Measurements from ENCODE around the gene ERP27. TPM values are rescaled to one million over a fixed set of nuclear protein-coding genes. Genes with fewer than 3 reads are reported as not detected.

ERP27 gene
- total RNA-seq, 1 experiment from 2014 or later: 0.28 TPM

GRCh38 chr12:14959916-14960496, 21.7 kb upstream of the ERP27 start:
- DNase-seq (ENCODE audit: low spot score): no peak

DNA sequence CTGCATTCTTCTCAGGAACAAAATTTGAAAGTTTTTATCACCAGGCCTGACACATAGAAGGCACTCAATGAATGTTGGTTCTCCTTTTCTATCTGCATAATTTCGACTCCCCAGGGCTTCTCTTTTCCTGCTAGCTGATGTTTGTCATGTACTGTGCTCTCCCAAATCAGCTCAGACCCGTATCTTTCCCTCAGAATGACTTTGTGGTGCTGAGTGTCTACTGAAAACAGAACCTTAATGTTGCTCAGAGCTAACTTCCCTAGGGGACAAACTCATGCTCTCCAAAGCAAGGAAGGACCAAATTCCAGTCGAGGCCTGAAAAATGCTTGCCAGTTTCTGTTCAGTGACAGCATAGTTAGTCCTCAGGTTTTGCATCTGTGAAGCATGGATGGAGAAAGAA, 21.1 kb upstream of the ERP27 start:
- DNase-seq (ENCODE audit: low spot score): no peak

DNA sequence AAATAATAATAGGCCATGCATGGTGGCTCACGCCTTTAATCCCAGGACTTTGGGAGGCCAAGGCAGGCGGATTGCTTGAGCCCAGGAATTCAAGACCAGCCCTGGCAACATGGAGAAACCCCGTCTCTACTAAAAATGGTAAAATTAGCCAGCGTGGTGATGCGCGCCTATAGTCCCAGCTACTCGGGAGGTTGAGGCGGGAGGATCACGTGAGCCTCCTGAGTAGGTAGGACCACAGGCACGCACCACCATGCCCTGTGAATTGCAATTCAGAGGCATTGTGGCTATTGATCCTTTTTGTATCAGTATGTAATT, 20.7 kb upstream of the ERP27 start:
- no peak for DNase-seq (ENCODE audit: low spot score)

DNA sequence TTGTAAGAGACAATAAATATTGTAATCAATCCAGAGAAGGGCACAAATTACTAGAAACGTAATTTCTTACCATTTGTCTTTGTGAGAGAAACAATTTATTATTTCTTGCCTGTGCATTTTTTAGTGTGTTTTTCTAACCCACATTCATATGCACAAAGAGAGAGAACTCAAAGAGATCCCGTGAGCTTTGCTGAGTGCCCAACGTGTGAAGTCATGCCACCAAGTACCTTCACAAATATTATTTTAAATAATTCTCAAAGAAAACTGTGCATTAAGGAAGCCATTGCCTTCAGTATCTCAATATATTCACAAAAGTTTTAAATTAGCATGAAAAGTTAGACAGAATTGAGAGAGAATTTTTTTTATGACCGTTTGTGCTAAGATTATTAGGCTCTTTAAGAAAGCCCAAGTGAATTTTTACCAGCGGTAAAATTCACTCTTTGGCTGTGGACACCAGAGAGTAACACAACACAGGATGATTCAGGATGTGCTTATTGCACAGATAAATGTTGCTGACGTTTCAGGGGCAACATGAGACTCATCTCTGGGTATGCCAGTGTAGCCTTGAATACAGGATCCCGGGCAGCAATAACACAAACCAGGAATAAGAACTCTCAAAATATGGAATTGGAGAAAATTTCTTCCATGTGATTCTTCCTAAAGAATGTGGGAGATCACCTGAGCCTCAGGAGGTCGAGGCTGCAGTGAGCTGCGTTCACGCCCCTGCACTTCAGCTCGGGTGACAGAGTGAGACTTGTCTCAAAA, 20.2 kb upstream of the ERP27 start:
- DNase-seq (ENCODE audit: low spot score): no peak

GRCh38 chr12:14957551-14958168, 19.3 kb upstream of the ERP27 start:
- DNase-seq (ENCODE audit: low spot score): no peak

- no peak for DNase-seq (ENCODE audit: low spot score)
Measured at GRCh38 chr12:14956905-14957304, 18.6 kb upstream of the ERP27 start.

DNA sequence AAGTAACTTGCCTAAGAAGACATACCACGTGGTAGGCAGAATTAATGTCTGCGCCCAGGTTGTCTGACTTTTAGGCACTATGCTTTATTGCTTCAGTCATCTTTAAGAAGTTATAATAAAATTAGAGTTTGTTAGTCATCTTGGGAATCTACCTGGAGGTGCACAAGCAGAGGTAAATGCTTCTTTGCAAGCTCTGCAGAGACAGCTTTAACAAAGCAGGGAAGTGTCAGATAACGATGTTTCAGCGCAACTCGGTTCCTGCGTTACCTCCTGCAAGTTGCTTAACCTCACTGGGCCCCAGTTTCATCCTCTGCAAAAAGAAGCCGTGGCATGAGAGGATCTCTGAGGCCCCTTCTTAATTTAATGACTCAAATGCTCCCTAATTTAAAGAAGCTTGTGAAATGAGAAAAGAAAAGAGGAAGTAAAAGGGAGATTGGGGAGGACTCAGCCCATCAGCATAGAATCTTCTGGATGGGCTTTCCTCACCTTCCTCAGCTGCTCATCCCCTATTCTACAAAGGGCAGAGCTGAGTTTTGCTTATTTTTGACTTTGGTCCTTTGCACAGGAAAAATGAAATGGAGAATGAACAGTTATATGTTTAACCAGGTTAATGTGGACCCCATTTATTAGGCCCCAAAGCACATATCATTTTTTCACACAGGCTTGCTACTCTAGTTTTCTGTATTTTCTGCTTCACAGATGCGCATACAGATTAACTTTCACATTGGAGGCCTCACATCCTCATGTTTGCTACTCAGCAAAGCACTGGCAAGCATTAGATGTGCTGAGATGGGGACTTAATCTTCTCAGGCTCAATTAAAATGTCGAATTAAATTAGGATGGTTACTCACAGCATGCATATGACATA, 17.9 kb upstream of the ERP27 start:
- no peak for DNase-seq (ENCODE audit: low spot score)

DNA sequence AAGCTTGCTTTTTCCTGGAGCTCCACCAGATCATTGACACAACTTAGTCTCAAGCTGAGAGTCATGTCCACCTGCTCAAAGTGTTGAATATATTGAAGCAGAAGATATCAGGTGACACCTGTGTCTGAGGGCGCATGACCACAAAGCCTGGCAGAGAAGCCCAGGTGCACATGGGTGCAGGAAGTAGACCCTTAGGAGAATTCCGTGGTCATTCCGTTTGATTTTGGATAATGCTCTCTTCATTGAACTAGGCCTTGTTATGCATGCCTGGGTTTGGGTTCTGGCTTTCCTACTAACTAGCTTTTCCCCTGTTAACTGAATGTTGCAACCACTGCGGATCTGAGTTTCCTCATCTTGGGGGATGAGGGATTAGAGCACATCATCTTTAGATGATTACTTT, 15.9 kb upstream of the ERP27 start:
- no peak for DNase-seq (ENCODE audit: low spot score)

GRCh38 chr12:14953752-14954151, 15.4 kb upstream of the ERP27 start:
- no peak for DNase-seq (ENCODE audit: low spot score)

DNA sequence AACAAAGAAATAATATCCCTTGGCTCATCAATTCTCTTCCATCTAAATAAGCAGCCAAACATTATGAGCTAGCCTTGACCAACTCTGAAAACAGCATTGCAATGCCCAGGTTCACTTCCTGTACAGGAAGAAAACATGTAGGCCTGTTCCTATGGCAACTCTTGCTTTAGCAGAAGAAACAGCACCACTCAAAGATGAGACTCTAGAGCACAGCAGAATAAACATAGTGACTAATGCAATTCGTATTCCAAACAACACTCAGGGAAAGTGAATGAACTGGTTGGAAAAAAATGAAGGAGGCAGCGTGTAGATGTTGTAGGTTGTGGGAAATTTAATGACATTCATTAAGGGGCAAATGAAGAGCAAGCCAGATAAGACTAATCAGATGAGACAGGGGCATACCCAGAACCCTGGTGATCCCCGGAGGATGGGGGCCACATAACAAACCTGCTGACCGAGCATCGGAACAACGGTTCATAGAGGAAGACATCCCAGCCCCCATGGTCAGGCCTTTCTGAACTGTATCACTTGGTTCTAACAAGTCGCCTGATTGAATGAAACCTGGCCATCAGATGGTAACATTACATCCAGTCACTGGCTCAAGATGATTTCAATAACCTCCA, 14.1 kb upstream of the ERP27 start:
- DNase-seq (ENCODE audit: low spot score): peak; percentile 83

GRCh38 chr12:14951851-14952250, 13.5 kb upstream of the ERP27 start:
- no peak for DNase-seq (ENCODE audit: low spot score)

DNA sequence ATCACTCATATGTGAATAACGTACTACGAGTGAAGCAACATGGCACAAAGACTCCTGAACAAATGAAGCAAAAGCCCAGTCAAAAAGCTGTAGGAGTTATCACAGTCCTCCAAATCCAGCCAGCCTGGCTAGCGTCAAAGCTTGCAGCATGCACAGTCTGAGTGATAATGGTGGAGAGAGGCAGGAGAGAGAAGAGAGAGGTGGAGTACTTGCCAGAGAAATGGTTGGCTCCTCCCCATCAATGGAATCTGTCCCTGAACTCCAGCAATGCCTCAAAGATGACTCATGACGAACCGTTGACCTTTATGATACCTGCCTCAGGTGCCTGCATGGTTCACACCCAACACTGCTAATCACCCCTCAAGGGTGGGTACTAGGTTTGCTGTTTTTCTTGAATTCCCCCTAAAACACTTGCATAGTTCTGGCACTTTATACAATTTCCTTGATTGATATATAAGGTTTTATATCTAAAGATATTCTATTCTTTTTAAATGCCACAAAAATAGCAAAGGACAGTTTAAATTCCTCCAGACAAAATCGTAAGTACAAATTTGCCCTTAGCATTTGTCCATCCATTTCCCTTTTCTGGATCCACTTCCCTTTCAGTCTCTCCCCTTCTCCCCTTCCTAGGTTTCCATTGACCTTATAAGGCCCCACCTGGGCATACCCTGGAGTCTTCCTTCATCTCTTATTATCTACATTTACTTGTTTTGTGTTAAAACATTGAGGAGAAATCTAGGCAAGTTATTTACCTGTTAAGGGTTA, 12.8 kb upstream of the ERP27 start:
- DNase-seq (ENCODE audit: low spot score): peak; percentile 92

DNA sequence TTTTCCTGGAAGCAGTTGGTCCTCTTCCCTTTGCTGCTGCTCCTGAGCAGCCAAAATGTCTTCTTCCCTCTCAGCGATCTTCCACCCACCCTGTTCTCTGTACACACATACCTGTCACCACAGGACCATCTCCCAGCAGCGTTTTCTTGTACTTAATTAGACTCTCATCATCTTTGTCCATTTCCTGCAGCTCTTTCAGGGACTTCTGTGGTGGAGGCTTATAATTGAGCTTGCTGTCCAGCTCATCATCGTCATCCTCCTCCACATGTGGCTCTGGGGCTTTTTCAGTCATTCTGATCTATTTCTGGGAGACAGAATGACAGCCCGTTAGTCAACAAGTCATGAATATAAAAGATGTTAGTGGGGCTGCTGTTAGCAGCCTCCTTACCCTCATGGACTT, 12.1 kb upstream of the ERP27 start:
- DNase-seq (ENCODE audit: low spot score): no peak

GRCh38 chr12:14949631-14950030, 11.3 kb upstream of the ERP27 start:
- no peak for DNase-seq (ENCODE audit: low spot score)

GRCh38 chr12:14948672-14949071, 10.3 kb upstream of the ERP27 start:
- no peak for DNase-seq (ENCODE audit: low spot score)

GRCh38 chr12:14946861-14947260, 8.5 kb upstream of the ERP27 start:
- no peak for DNase-seq (ENCODE audit: low spot score)

DNA sequence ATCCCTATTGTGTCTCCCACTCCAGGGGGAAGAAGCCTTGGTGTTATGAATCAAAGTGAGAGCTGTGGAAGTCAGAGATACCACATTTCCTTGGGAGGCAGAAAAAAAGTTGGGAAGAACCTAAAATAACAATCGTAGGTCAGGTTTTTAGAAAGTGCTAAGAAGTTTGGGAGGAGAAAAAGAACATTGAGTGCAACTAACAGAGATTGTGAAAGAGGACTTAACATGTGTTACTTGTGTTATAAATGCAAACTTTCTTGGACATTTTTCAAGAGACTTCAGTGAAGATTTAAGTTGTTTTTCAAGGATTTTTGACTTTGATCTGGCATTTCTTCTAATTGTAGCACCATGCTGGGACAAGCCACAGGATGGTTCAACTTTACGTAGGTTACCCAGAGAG, 7.8 kb upstream of the ERP27 start:
- DNase-seq (ENCODE audit: low spot score): no peak

DNA sequence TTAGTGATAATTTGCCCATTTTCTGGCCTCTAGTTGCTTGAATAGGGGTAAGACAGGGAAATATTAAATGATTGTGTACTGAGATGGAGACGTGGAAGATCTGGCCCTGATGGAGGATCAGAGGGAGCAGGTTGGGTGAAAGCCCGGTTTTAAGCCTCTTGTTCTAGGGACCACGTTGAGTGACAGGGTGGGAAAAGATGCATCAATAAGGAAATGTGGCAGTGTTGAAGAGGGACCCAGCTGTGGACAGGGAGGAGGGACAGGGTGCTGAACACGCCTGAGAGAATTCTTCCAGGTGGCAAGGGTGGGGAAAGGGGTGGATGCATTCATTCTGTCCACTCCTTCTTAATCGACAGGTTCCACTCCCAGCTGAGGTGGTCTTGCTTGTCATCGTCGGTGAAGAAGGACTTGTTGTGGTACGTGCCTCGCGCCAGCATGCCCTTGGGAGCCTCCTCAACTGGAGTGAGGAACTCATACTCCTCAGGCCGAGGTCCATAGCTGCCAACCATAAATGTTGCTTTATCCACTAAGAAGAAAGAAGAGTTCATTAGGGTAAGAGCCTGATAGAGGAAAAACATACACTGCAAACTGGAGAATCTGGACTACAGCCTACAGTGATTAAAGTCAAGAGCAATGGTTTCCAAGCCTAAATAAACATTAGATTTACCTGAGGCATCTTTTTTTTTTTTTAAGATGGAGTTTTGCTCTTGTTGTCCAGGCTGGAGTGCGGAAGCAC, 4.0 kb upstream of the ERP27 start:
- DNase-seq (ENCODE audit: low spot score): no peak

DNA sequence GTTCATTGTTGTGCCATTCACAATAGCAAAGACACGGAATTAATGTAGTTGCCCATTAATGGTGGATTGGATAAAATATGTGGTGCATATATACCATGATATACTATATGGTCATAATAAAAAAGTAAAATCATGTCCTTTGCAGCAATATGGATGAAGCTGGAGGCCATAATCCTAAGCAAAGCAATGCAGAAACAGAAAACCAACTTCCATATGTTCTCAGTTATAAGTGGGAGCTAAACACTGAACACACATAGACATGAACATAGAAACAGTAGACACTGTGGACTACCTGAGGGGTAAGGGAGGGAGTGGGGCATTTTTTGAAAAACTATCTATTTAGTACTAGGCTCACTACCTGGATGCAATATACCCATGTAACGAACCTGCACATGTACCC, 3.0 kb upstream of the ERP27 start:
- DNase-seq (ENCODE audit: low spot score): no peak

DNA sequence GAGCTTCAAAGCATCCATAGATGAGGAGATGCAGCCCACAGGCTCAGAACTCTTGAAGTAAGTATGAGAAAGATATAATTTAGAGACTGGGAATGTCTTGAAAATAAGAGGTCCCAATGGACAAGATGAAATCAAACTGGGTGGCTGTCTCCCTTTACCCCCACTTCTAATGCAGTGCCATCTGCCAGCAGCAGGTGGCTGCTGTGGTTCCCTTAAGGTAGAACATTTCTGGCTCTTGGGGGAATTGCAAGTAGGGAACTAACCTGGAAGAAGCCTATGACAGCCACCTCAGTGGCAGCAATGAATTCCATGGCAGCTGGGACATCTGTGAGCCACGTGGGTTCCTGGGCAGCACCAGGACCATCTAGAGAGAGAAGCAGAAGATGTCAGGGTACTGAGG, 648 bp downstream of the ERP27 start:
- peak; percentile 45 for DNase-seq (ENCODE audit: low spot score)

Data from HT-29 (cell line).